K562 (cell line): Measurements from ENCODE around the gene ARL5C. TPM values are rescaled to one million over a fixed set of nuclear protein-coding genes. Genes with fewer than 3 reads are reported as not detected.

Source experiments
- ATAC-seq: fragments of 200-7000 bp; cut with Tn5 transposase; 3 replicates; pipeline ENCODE4 v1.9.1; 2020; ENCODE audit warnings: moderate library complexity
- BruUV-seq: library from RNA; stranded (reverse); fragments of 400-500 nt; replicated peaks from 2 replicates; lab custom pipeline; 2021; lab: Mats Ljungman, UMichigan
- CTCF ChIA-PET: fragments of 300-600 bp; formaldehyde crosslinking; extraction: SDS; loops from one replicate; lab custom pipeline; 2021; ENCODE audit warnings: low intra/inter-chr PET ratio; lab: Yijun Ruan, JAX
- POLR2A ChIA-PET: fragments of 300-600, 350-650 bp; sonication (Branson Sonifier 250); formaldehyde crosslinking; extraction: SDS; loops from one replicate; lab custom pipeline; 2021; ENCODE audit warnings: antibody characterized with exemption, inconsistent platforms; lab: Yijun Ruan, JAX
- DNase-seq, 4 experiments: peaks; one replicate each; pipeline versions ENCODE4 v3.0.0 to v3.0.0-alpha.2; 2011 to 2018; ENCODE audit warnings: low spot score in 3 of 4, mixed read lengths in 3 of 4; ENCODE audit errors: extremely low read depth in 1 of 4
- FAIRE-seq: peaks from 2 replicates; lab custom pipeline; 2011; peaks lifted over from hg19 to GRCh38; lab: Jason Lieb, UNC
- H2AFZ ChIP-seq: 2 replicates; pipeline ENCODE4 v1.6.0; 2011; ENCODE audit warnings: low read depth, low read length, control low read depth, inconsistent platforms
- H3K27ac ChIP-seq: fragments of 200-600 bp; 3 replicates; pipeline ENCODE4 v1.8.0; 2011; ENCODE audit warnings: low read depth, mild to moderate bottlenecking, control low read depth, inconsistent platforms, low read length, moderate library complexity, mixed read lengths; ENCODE audit errors: extremely low read depth
- H3K27me3 ChIP-seq, 2 experiments: fragments of 300-600 bp in 1 of 2; 2 replicates in 1 of 2; 3 replicates in 1 of 2; pipeline versions ENCODE4 v1.6.0 to v1.8.0; 2011; ENCODE audit warnings: inconsistent platforms in 2 of 2, low read length in 2 of 2, mild to moderate bottlenecking in 1 of 2, mixed read lengths in 1 of 2, moderate library complexity in 1 of 2; ENCODE audit not compliant: control insufficient read depth in 2 of 2, insufficient read depth in 2 of 2
- H3K36me3 ChIP-seq: fragments of 300-600 bp; 3 replicates; pipeline ENCODE4 v1.8.0; 2011; ENCODE audit warnings: mild to moderate bottlenecking, low read length, inconsistent platforms; ENCODE audit not compliant: control insufficient read depth, insufficient read depth
- H3K4me1 ChIP-seq, 2 experiments: fragments of 200-600 bp in 1 of 2; replicated peaks in 1 of 2; 2 replicates in 1 of 2; 3 replicates in 1 of 2; pipeline versions ENCODE4 v1.5.1 to v1.8.0; 2011; ENCODE audit warnings: inconsistent platforms in 2 of 2, low read length in 2 of 2, mild to moderate bottlenecking in 1 of 2, mixed read lengths in 1 of 2, moderate library complexity in 1 of 2; ENCODE audit not compliant: control insufficient read depth in 2 of 2, insufficient read depth in 2 of 2
- H3K4me2 ChIP-seq: 2 replicates; pipeline ENCODE4 v1.6.1; 2011; ENCODE audit warnings: low read length, control low read depth, inconsistent platforms, mixed read lengths; ENCODE audit not compliant: insufficient read depth
- H3K4me3 ChIP-seq: fragments of 200-600 bp; sonication (generic), shearing (Covaris generic); 2 replicates; pipeline ENCODE4 v1.5.1; 2016; ENCODE audit warnings: control low read depth, inconsistent platforms
- H3K79me2 ChIP-seq: fragments of 200-600 bp; 3 replicates; pipeline ENCODE4 v1.8.0; 2011; ENCODE audit warnings: low read length, inconsistent platforms; ENCODE audit not compliant: control insufficient read depth, insufficient read depth
- H3K9ac ChIP-seq, 2 experiments: 2 replicates each; pipeline versions ENCODE4 v1.6.0 to v1.6.1; 2011; ENCODE audit warnings: low read depth in 2 of 2, low read length in 2 of 2, control low read depth in 1 of 2, inconsistent platforms in 1 of 2, mild to moderate bottlenecking in 1 of 2, mixed read lengths in 1 of 2; ENCODE audit not compliant: insufficient read depth in 1 of 2
- H3K9me1 ChIP-seq: one replicate; pipeline ENCODE4 v1.6.0; 2011; ENCODE audit warnings: inconsistent platforms, mild to moderate bottlenecking, low read length, moderate library complexity; ENCODE audit not compliant: control insufficient read depth, insufficient read depth
- H3K9me3 ChIP-seq: replicated peaks from 2 replicates; pipeline ENCODE4 v1.5.1; 2011; ENCODE audit warnings: low read depth, low read length, inconsistent platforms; ENCODE audit not compliant: control insufficient read depth, insufficient read depth
- H4K20me1 ChIP-seq: replicated peaks from 2 replicates; pipeline ENCODE4 v1.6.1; 2011; ENCODE audit warnings: low read length, inconsistent platforms, mixed read lengths; ENCODE audit not compliant: control insufficient read depth, insufficient read depth
- CBFA2T2 ChIP-seq: fragments of 450-650 bp; conservative IDR thresholded peaks from 2 replicates; pipeline ENCODE4 v1.6.1; 2017; ENCODE audit warnings: mild to moderate bottlenecking
- ELK1 ChIP-seq: sonication (generic); formaldehyde crosslinking; IDR thresholded peaks from 2 replicates; pipeline ENCODE4 v1.8.1; 2022; ENCODE audit warnings: missing genetic modification reagents
- ETS2 ChIP-seq: IDR thresholded peaks from 2 replicates; pipeline ENCODE4 v1.6.1; 2016; ENCODE audit warnings: borderline replicate concordance, missing genetic modification characterization, mild to moderate bottlenecking, moderate library complexity, missing compliant biosample characterization; ENCODE audit not compliant: poor library complexity, severe bottlenecking
- MAFF ChIP-seq: IDR thresholded peaks from 2 replicates; pipeline ENCODE4 v1.6.1; 2012; ENCODE audit warnings: low read length, improper control_type of control experiment
- MAFG ChIP-seq: fragments of 450-650 bp; conservative IDR thresholded peaks from 2 replicates; pipeline ENCODE4 v1.6.1; 2016; ENCODE audit warnings: missing genetic modification characterization, missing compliant biosample characterization
- MAFK ChIP-seq: IDR thresholded peaks from 2 replicates; pipeline ENCODE4 v1.6.1; 2011; ENCODE audit warnings: low read length, improper control_type of control experiment
- MCM3 ChIP-seq: fragments of 450-650 bp; IDR thresholded peaks from 2 replicates; pipeline ENCODE4 v1.6.1; 2016
- MLX ChIP-seq, 2 experiments: fragments of 450-650 bp in 1 of 2; sonication (generic) in 1 of 2; formaldehyde crosslinking; conservative IDR thresholded peaks; 2 replicates each; pipeline versions ENCODE4 v1.4.0 to v1.8.1; 2020 to 2022; ENCODE audit warnings: mild to moderate bottlenecking in 1 of 2, missing genetic modification reagents in 1 of 2
- PRDM10 ChIP-seq: fragments of 450-650 bp; IDR thresholded peaks from 2 replicates; pipeline ENCODE4 v1.6.1; 2018; ENCODE audit not compliant: partially characterized antibody
- ZNF316 ChIP-seq: fragments of 450-650 bp; IDR thresholded peaks from 2 replicates; pipeline ENCODE4 v1.6.1; 2016
- WGBS: fragments of 100-300 bp; shearing (Covaris generic); methylation state at CpG from one replicate; pipeline ENCODE4 v1.1.6; 2016; ENCODE audit warnings: low coverage, mixed read lengths; ENCODE audit not compliant: insufficient coverage; ENCODE audit errors: missing lambda C conversion rate; 5-methylcytosine and 5-hydroxymethylcytosine counted together
- in situ Hi-C: fragments of 300-500 bp; cut with MboI; formaldehyde crosslinking; loops from 4 replicates; pipeline ENCODE4 v1.15.0; 2018; ENCODE audit warnings: inconsistent platforms, mixed read lengths
- intact Hi-C: fragments of 100-400 bp; cut with micrococcal nuclease; formaldehyde crosslinking; loops from 2 replicates; pipeline ENCODE4 v1.14.2; 2022
- polyA plus RNA-seq, 8 experiments: library from polyadenylated mRNA; depleted of rRNA in 4 of 8; stranded (reverse) in 5 of 8; unstranded in 3 of 8; fragments of >200 nt; fragmentation: Nextera tagmentation in 2 of 8; fragmentation: Illumina TruSeq in 1 of 8; extraction: Ambion mirVana in 2 of 8; extraction: Trizol in 1 of 8; gene quantifications; 2 replicates each; pipeline versions ENCODE4 v1.2.1 to v1.2.3, GENCODE V29; 2011 to 2014; ENCODE audit warnings: inconsistent platforms in 1 of 8, missing spikeins in 1 of 8
- total RNA-seq, 7 experiments: library from RNA; depleted of rRNA in 6 of 7; stranded (reverse); fragments of >200 nt in 6 of 7; fragmentation: Illumina TruSeq in 2 of 7; extraction: Trizol in 2 of 7; gene quantifications; 2 replicates each; pipeline versions ENCODE4 v1.2.1 to v1.2.3, GENCODE V29; 2011 to 2021; ENCODE audit warnings: low replicate concordance in 1 of 7

The ARL5C gene
- total and polyA plus RNA-seq, 9 of the 15 experiments (the other 6 are each of a cell fraction or from before 2014, with no cell fraction given): not detected

GRCh38 chr17:39126436-39126835, 39.5 kb downstream of the ARL5C start (continued):
- no peak for TF ChIP-seq CBFA2T2
- TF ChIP-seq MLX (CRISPR knock-in tag; conservative IDR thresholded peaks at IDR 0.05): no peak

GRCh38 chr17:39125143-39125875, 40.7 kb downstream of the ARL5C start:
- H3K27ac ChIP-seq: no peak overlapping the region
- H3K4me3 ChIP-seq: no peak overlapping the region
- CTCF ChIA-PET: no interaction called here
- in situ Hi-C loops (no loop called here), intact Hi-C loops (no loop called here)
- BruUV-seq: no TSS peak
- H3K36me3 ChIP-seq: no peaks in the 10 kb centered on the region
- H3K4me2 ChIP-seq: no peak overlapping the region
- DNase-seq: no peak
- H3K79me2 ChIP-seq: no peaks in the 10 kb centered on the region
- H3K4me1 ChIP-seq: no peaks in the 10 kb centered on the region
- FAIRE-seq: no peak
- H4K20me1 ChIP-seq: no peaks in the 10 kb centered on the region; the same call in 1 of the 2 replicates
- H3K9ac ChIP-seq: no peak overlapping the region
- H3K27me3 ChIP-seq: peaks cover 27 to 44% of the 10 kb centered on the region in 2 experiments
- no peaks in the 10 kb centered on the region for H3K9me1 ChIP-seq
- POLR2A ChIA-PET: interaction anchor here (1.2 kb wide), 1 partner anchor 10 kb away, joined by 5 read pairs; no protein-coding TSS in a partner anchor
- WGBS: 14% methylated on average over 2 of the region's 2 CpGs
- no peak overlapping the region for H2AFZ ChIP-seq
- H3K9me3 ChIP-seq: no peaks in the 10 kb centered on the region
- no peak for ATAC-seq
- peak; percentile 86 for TF ChIP-seq MAFK
- TF ChIP-seq ETS2: no peak
- no peak for TF ChIP-seq ELK1 (CRISPR knock-in tag)
- peak; percentile 85 for TF ChIP-seq MAFG (tag)
- no peak for TF ChIP-seq MCM3
- peak; percentile 87 for TF ChIP-seq PRDM10
- peak; percentile 90 for TF ChIP-seq MAFF
- TF ChIP-seq ZNF316: peak; percentile 93
